Body of pancreas (tissue), 4 donors: ENCODE results near the gene WNT10A. TPM values are rescaled to one million over a fixed set of nuclear protein-coding genes. Genes with fewer than 3 reads are reported as not detected.

Experiments
- ATAC-seq: fragments of 150-250 bp; one replicate; pipeline ENCODE4 v1.9.1; 2016
- DNase-seq, 4 donors: peaks; one replicate each; pipeline ENCODE4 v3.0.0-alpha.2; 2019
- H3K27ac ChIP-seq, 4 donors: fragments of 200-600 bp; sonication (generic); 1 replicate in 3 of 4; 2 replicates in 1 of 4; pipeline versions ENCODE4 v1.5.1 to v1.6.1; 2016 to 2019; ENCODE audit warnings: mild to moderate bottlenecking in 1 of 4, mixed read lengths in 1 of 4, moderate library complexity in 1 of 4
- H3K27me3 ChIP-seq, 2 donors: fragments of 200-600 bp; sonication (generic); one replicate each; pipeline ENCODE4 v1.6.0; 2016; ENCODE audit warnings: mild to moderate bottlenecking in 1 of 2
- H3K36me3 ChIP-seq, 2 donors: fragments of 200-600 bp; sonication (generic); replicated peaks in 1 of 2; 2 replicates each; pipeline ENCODE4 v1.5.1; 2016; ENCODE audit warnings: low read depth in 2 of 2; ENCODE audit not compliant: insufficient read depth in 1 of 2
- H3K4me1 ChIP-seq: fragments of 200-600 bp; sonication (generic); one replicate; pipeline ENCODE4 v1.6.0; 2016
- H3K4me3 ChIP-seq, 2 donors: fragments of 200-600 bp; sonication (generic); 1 replicate in 1 of 2; 2 replicates in 1 of 2; pipeline ENCODE4 v1.5.1; 2016 to 2019
- H3K9me3 ChIP-seq, 3 donors: fragments of 200-600 bp; sonication (generic); 1 replicate in 2 of 3; 2 replicates in 1 of 3; pipeline ENCODE4 v1.5.1; 2016
- POLR2A ChIP-seq, 3 donors: fragments of 450-650 bp; IDR thresholded peaks; one replicate each; pipeline ENCODE4 v1.6.1; 2016; ENCODE audit warnings: antibody characterized with exemption in 3 of 3, mild to moderate bottlenecking in 2 of 3
- WGBS, 2 donors: methylation state at CpG; one replicate each; pipeline ENCODE4 v1.1.5; 2017; 5-methylcytosine and 5-hydroxymethylcytosine counted together
- intact Hi-C: fragments of 100-400 bp; cut with DNase I; formaldehyde crosslinking; loops from one replicate; pipeline ENCODE4 v1.15.1; 2023
- total RNA-seq, 2 donors: library from RNA; depleted of rRNA; stranded (reverse); fragments of >200 nt; gene quantifications; one replicate each; pipeline ENCODE4 v1.1.0, GENCODE V29; 2016
- TF ChIP-seq, protein P1 (sequence below), 7 experiments: fragments of 450-650 bp in 4 of 7; fragments of 200-600 bp in 3 of 7; sonication (generic) in 3 of 7; IDR thresholded peaks; one replicate each; pipeline ENCODE4 v1.5.1; 2016 to 2019; ENCODE audit warnings: antibody characterized with exemption in 7 of 7

WNT10A gene
- total RNA-seq, 2 donors from 2014 or later, result 0.52 TPM; not detected in 1

DNA sequence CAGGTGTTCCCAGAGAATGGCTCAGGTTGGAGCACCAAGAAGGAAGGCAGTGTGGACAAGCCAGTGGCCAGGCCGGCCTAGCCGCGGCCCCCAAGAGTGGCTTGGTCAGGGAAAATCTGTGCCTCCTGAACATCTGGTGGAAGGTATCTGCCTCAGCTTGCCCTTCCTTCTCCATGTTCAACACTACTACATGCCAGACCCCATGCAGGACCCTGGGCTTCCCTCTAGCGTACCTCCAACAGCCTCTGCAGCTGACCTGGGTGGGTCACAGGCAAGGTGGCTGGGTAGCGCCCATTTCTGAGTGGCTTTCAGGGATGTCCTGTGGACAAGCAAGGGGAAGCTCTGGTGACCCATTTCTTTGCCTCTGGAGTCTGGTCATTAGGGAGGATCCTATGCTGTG is 7.7 kb downstream of the WNT10A start:
- ATAC-seq (no peak), DNase-seq (no peak)
- intact Hi-C loops, result no loop called here
- Histone ChIP-seq H3K4me3 (no peak overlapping the region), H3K4me1 (peaks cover 16% of the 10 kb centered on the region), H3K36me3 (no peaks in the 10 kb centered on the region), H3K9me3 (no peaks in the 10 kb centered on the region), H3K27ac (no peak overlapping the region), H3K27me3 (no peaks in the 10 kb centered on the region)
- 87 to 100% methylated on average over 3 to 5 of the region's 5 CpGs for WGBS, 2 donors
- TF ChIP-seq, protein P1, sequence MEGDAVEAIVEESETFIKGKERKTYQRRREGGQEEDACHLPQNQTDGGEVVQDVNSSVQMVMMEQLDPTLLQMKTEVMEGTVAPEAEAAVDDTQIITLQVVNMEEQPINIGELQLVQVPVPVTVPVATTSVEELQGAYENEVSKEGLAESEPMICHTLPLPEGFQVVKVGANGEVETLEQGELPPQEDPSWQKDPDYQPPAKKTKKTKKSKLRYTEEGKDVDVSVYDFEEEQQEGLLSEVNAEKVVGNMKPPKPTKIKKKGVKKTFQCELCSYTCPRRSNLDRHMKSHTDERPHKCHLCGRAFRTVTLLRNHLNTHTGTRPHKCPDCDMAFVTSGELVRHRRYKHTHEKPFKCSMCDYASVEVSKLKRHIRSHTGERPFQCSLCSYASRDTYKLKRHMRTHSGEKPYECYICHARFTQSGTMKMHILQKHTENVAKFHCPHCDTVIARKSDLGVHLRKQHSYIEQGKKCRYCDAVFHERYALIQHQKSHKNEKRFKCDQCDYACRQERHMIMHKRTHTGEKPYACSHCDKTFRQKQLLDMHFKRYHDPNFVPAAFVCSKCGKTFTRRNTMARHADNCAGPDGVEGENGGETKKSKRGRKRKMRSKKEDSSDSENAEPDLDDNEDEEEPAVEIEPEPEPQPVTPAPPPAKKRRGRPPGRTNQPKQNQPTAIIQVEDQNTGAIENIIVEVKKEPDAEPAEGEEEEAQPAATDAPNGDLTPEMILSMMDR (IDR thresholded peaks at IDR 0.05), result no peak
- TF ChIP-seq POLR2A (IDR thresholded peaks at IDR 0.05), result no peak

DNA sequence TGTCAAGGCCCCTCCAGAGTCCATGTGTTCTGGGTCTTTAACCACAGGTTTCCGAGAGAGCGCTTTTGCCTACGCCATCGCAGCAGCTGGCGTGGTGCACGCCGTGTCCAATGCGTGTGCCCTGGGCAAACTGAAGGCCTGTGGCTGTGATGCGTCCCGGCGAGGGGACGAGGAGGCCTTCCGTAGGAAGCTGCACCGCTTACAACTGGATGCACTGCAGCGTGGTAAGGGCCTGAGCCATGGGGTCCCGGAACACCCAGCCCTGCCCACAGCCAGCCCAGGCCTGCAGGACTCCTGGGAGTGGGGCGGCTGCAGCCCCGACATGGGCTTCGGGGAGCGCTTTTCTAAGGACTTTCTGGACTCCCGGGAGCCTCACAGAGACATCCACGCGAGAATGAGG is 9.3 kb downstream of the WNT10A start:
- Histone ChIP-seq H3K4me3 (no peak overlapping the region), H3K27ac (no peak overlapping the region), H3K27me3 (no peaks in the 10 kb centered on the region), H3K4me1 (peaks cover 13% of the 10 kb centered on the region), H3K36me3 (no peaks in the 10 kb centered on the region), H3K9me3 (no peaks in the 10 kb centered on the region)
- 77 to 78% methylated on average over 4 to 22 of the region's 23 CpGs for WGBS, 2 donors
- TF ChIP-seq POLR2A (IDR thresholded peaks at IDR 0.05), result no peak
- TF ChIP-seq, protein P1 (IDR thresholded peaks at IDR 0.05), result no peak
- ATAC-seq (no peak), DNase-seq (no peak)
- intact Hi-C loops, result no loop called here

DNA sequence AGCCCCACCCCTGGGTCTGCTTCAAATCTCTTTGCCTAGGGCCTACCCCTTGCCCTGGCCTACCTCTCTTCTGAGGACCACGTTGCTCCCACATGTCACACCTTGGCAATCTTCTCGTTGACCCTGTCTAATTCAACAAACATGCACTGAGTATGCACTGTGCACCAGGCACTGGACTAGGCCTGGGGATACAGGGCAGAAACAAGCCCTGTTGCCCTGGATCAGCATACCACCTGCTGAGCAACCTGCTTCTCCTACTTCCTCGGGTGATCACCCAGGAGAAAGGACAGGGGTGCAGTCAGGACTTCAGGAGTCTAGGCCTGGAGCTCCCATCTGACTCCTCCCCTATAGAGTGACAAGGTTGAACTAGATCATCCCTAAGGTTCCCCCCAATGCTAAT is 9.7 kb downstream of the WNT10A start:
- no peak for DNase-seq
- Histone ChIP-seq H3K36me3 (no peaks in the 10 kb centered on the region), H3K27ac (no peak overlapping the region), H3K9me3 (no peaks in the 10 kb centered on the region), H3K27me3 (no peaks in the 10 kb centered on the region), H3K4me3 (no peak overlapping the region), H3K4me1 (peaks cover 13% of the 10 kb centered on the region)
- TF ChIP-seq POLR2A (IDR thresholded peaks at IDR 0.05), result no peak
- TF ChIP-seq, protein P1 (IDR thresholded peaks at IDR 0.05), result no peak
- ATAC-seq, result no peak
- 66 to 74% methylated on average over 3 of the region's 3 CpGs for WGBS, 2 donors
- intact Hi-C loops, result no loop called here

DNA sequence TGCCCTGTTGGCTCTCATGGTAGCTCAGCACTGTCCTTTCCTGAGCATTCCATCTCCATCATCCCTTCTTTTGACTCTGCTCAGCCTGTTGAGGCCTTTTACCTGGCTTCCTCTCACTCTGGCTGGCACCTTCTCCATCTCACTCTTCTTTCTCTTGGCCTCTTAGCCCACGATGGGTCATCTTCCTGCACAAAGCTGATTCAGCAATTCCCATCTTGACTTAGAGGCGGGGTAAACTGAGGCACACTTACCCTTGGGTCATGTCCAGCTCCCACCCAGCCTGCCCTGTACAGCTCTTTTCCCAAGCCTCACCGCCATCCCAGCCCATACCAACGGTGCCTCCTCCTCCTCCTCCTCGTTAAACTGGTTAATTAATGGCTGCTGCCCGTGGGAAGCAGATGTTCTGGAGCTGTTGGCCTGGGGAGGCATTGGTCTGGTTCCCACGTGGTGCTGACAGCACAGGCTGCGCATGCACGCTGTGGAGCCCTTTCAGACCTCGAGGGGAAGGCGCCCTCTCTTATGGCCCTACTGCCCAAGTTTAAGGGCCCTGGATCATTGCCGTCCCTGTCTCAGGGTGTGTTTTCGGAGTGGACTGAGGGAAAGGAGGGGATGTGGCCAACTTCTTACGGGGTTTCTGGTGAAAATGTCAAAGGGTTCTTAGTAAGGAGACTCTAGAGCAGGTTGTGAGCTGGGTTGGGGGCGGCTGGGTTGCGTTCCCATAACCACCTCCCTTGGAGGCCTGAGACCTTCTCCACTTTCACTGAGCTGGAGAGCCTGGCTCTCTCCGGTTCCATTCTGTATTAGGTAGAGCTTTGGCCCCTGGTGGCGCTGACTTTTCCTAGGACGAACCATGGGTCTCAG is 10.9 kb downstream of the WNT10A start:
- 51 to 57% methylated on average over 15 to 19 of the region's 19 CpGs for WGBS, 2 donors
- intact Hi-C loops, result no loop called here
- H3K9me3 ChIP-seq, result no peaks in the 10 kb centered on the region
- no peak for ATAC-seq
- no peak overlapping the region for H3K27ac ChIP-seq
- H3K27me3 ChIP-seq, result peaks cover 0 to 3% of the 10 kb centered on the region in 2 donors
- peaks cover 17% of the 10 kb centered on the region for H3K4me1 ChIP-seq
- TF ChIP-seq, protein P1 (IDR thresholded peaks at IDR 0.05), result no peak
- TF ChIP-seq POLR2A (IDR thresholded peaks at IDR 0.05), result no peak
- H3K36me3 ChIP-seq, result no peaks in the 10 kb centered on the region
- H3K4me3 ChIP-seq, result no peak overlapping the region
- DNase-seq, result no peak
